Activated B cell treated with CpG ODN at 0.5 μM for 24 hours (primary cell): ENCODE measurements around the gene NR1H3. TPM values are rescaled to one million over a fixed set of nuclear protein-coding genes. Genes with fewer than 3 reads are reported as not detected.

Experiments used
- ATAC-seq: fragments of 200-7000 bp; cut with Tn5 transposase; one replicate; pipeline ENCODE4 v1.10.0; 2021; ENCODE audit warnings: low read depth, mild to moderate bottlenecking, moderate library complexity
- CTCF ChIA-PET: fragments of 350-600 bp; sonication (Branson Sonifier 250); formaldehyde crosslinking; loops from one replicate; lab custom pipeline; 2021; ENCODE audit warnings: antibody characterized with exemption; lab: Charles Lee
- POLR2A ChIA-PET: fragments of 350-600 bp; sonication (Branson Sonifier 250); formaldehyde crosslinking; loops from one replicate; lab custom pipeline; 2021; ENCODE audit warnings: antibody characterized with exemption; lab: Charles Lee
- DNase-seq: peaks from one replicate; pipeline ENCODE4 v3.0.0; 2022
- H3K27ac Mint-ChIP-seq: one replicate; pipeline ENCODE4 v1.8.0; 2020; ENCODE audit warnings: mixed read lengths
- H3K27me3 Mint-ChIP-seq: one replicate; pipeline ENCODE4 v1.8.0; 2021; ENCODE audit warnings: mixed read lengths
- H3K36me3 Mint-ChIP-seq: one replicate; pipeline ENCODE4 v1.8.0; 2021; ENCODE audit warnings: low read depth, mixed read lengths
- H3K4me1 Mint-ChIP-seq: one replicate; pipeline ENCODE4 v1.8.0; 2021; ENCODE audit warnings: mixed read lengths
- H3K4me3 Mint-ChIP-seq: one replicate; pipeline ENCODE4 v1.8.0; 2020; ENCODE audit warnings: mild to moderate bottlenecking, mixed read lengths
- H3K9me3 Mint-ChIP-seq: one replicate; pipeline ENCODE4 v1.8.0; 2020; ENCODE audit warnings: mixed read lengths
- CTCF ChIP-seq: fragments of 200-600 bp; IDR thresholded peaks from one replicate; pipeline ENCODE4 v1.8.0; 2022; ENCODE audit warnings: antibody characterized with exemption, mild to moderate bottlenecking
- intact Hi-C: fragments of 100-400 bp; cut with micrococcal nuclease; formaldehyde crosslinking; loops from one replicate; pipeline ENCODE4 v1.15.1; 2024
- total RNA-seq: library from RNA; stranded (reverse); gene quantifications from 2 replicates; pipeline ENCODE4 v1.2.3, GENCODE V29; 2022

NR1H3 gene
- total RNA-seq, 1 donor from 2014 or later: 3.9 TPM

GRCh38 chr11:47269002-47269828 is 11.4 kb downstream of the NR1H3 start:
- peak overlapping the region; percentile 93 for H3K4me3 Mint-ChIP-seq
- peaks cover 59% of the 10 kb centered on the region for H3K4me1 Mint-ChIP-seq
- POLR2A ChIA-PET: interaction anchor here (0.8 to 5.9 kb wide), 4 partner anchors 20 to 131 kb away, joined by 3 to 57 read pairs (median 15); partner anchors contain the start of genes ACP2 and DDB2
- ATAC-seq: peak; percentile 62
- no peaks in the 10 kb centered on the region for H3K9me3 Mint-ChIP-seq
- peaks cover 11% of the 10 kb centered on the region for H3K36me3 Mint-ChIP-seq
- H3K27ac Mint-ChIP-seq: peak overlapping the region; percentile 97
- CTCF ChIA-PET: no interaction called here
- intact Hi-C loops: loop anchor here (1.0 to 2.0 kb wide), 11 partner anchors 21 to 569 kb away; partner anchors contain the start of genes ACP2, AGBL2, ARHGAP1 and CELF1
- no peak for TF ChIP-seq CTCF
- no peaks in the 10 kb centered on the region for H3K27me3 Mint-ChIP-seq
- DNase-seq: peak; percentile 88

GRCh38 chr11:47269829-47270305 is 12.1 kb downstream of the NR1H3 start, which contains the start of gene MADD:
Gene MADD, plus strand, starts transcription at chr11:47270133.
- ChIA-PET CTCF (no interaction called here), POLR2A (interaction anchor here (0.6 to 5.9 kb wide), 7 partner anchors 21 to 658 kb away, joined by 3 to 57 read pairs (median 6); partner anchors contain the start of genes ACP2, DDB2 and PSMC3)
- peak; percentile 84 for ATAC-seq

GRCh38 chr11:47270331-47271271 is 12.8 kb downstream of the NR1H3 start:
- intact Hi-C loops: loop anchor here (5.0 kb wide), 1 partner anchor 372 kb away; the partner anchor contains the start of gene MTCH2

More at GRCh38 chr11:47269829-47270305, 12.1 kb downstream of the NR1H3 start, which contains the start of gene MADD:
- peak; percentile 90 for DNase-seq
- H3K4me3 Mint-ChIP-seq: peak within 1 kb of the TSS; percentile 93
- peaks cover 59% of the 10 kb centered on the region for H3K4me1 Mint-ChIP-seq
- intact Hi-C loops: loop anchor here (1.0 to 5.0 kb wide), 12 partner anchors 22 to 570 kb away; partner anchors contain the start of genes ACP2, AGBL2, ARHGAP1 and CELF1
- H3K9me3 Mint-ChIP-seq: no peaks in the 10 kb centered on the region
- peaks cover 17% of the 10 kb centered on the region for H3K36me3 Mint-ChIP-seq
- peak within 1 kb of the TSS; percentile 97 for H3K27ac Mint-ChIP-seq
- no peaks in the 10 kb centered on the region for H3K27me3 Mint-ChIP-seq
- no peak for TF ChIP-seq CTCF

GRCh38 chr11:47271328-47271727 is 13.5 kb downstream of the NR1H3 start:
- intact Hi-C loops: loop anchor here (5.0 kb wide), 1 partner anchor 371 kb away; the partner anchor contains the start of gene MTCH2
- TF ChIP-seq CTCF: no peak
- Mint-ChIP-seq H3K27me3 (no peaks in the 10 kb centered on the region), H3K4me3 (peak overlapping the region; percentile 85), H3K9me3 (no peaks in the 10 kb centered on the region), H3K4me1 (peaks cover 48% of the 10 kb centered on the region), H3K27ac (peak overlapping the region; percentile 51), H3K36me3 (peaks cover 32% of the 10 kb centered on the region)
- CTCF ChIA-PET: interaction anchor here (0.5 to 1.5 kb wide), 4 partner anchors 23 to 150 kb away, joined by 3 to 5 read pairs (median 4); partner anchors contain the start of gene ACP2
- POLR2A ChIA-PET: interaction anchor here (0.5 to 5.9 kb wide), 12 partner anchors 22 to 577 kb away, joined by 3 to 57 read pairs (median 4); partner anchors contain the start of genes ACP2, DDB2, NUP160 and PSMC3
- ATAC-seq (no peak), DNase-seq (no peak)

More at GRCh38 chr11:47270331-47271271, 12.8 kb downstream of the NR1H3 start:
- Mint-ChIP-seq H3K4me3 (peak overlapping the region; percentile 85), H3K27ac (peak overlapping the region; percentile 79), H3K9me3 (no peaks in the 10 kb centered on the region), H3K27me3 (no peaks in the 10 kb centered on the region), H3K4me1 (peaks cover 54% of the 10 kb centered on the region), H3K36me3 (peaks cover 25% of the 10 kb centered on the region)
- no peak for ATAC-seq
- ChIA-PET CTCF (interaction anchor here (1.0 to 1.5 kb wide), 3 partner anchors 22 to 142 kb away, joined by 3 to 5 read pairs (median 4); partner anchors contain the start of gene ACP2), POLR2A (interaction anchor here (0.6 to 5.9 kb wide), 17 partner anchors 19 to 658 kb away, joined by 3 to 57 read pairs (median 4); partner anchors contain the start of genes ACP2, DDB2, FNBP4 and NUP160)
- DNase-seq: no peak
- TF ChIP-seq CTCF: no peak
